Limb (tissue), 2 donors: ENCODE results near the gene NSD1.
"Not testable (repeated sequence)": the region's sequence is repeated elsewhere in the genome, so short reads cannot be mapped to it uniquely, and the experiment has no call there.

Experiments used
- DNase-seq, 2 donors: peaks; one replicate each; pipeline ENCODE4 v3.0.0-alpha.2; 2016; ENCODE audit errors: extremely low spot score in 2 of 2

Gene NSD1

DNA sequence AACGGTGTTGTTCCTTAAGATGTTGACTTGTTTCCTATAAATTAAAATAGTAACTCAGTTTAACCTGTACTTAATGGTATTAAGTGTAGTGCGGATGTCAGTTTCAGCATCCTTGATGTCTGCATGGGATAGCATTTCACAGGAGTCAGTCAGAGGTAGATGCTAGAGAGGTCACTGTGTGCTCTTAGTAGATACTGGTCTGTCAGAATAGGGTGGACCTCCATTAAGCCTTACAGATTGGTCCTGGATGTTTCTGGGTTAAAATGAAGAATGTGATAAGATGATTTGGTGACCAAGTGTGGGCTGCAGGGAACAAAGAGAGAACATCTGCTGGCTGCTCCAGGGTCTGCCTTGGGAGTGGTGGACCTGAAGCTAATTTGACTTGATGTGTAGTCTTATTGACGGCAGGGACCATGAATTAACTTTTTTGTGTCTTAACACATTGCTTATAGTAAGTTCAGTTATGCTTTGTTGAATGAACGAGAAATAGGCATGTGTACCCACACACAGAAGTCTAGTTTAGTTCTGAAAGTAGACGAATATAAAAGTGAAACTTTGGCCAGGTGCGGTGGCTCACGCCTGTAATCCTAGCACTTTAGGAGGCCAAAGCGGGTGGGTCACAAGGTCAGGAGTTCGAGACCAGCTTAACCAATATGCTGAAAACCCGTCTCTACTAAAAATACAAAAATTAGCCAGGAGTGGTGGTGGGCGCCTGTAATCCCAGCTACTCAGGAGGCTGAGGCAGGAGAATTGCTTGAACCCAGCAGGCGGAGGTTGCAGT is 157.4 kb downstream of the NSD1 start:
- no peak for DNase-seq

GRCh38 chr5:177291735-177292134 is 158.2 kb downstream of the NSD1 start:
- no peak for DNase-seq

- DNase-seq, result no peak
These were observed 160.4 kb downstream of the NSD1 start for GRCh38 chr5:177293819-177294581.

DNA sequence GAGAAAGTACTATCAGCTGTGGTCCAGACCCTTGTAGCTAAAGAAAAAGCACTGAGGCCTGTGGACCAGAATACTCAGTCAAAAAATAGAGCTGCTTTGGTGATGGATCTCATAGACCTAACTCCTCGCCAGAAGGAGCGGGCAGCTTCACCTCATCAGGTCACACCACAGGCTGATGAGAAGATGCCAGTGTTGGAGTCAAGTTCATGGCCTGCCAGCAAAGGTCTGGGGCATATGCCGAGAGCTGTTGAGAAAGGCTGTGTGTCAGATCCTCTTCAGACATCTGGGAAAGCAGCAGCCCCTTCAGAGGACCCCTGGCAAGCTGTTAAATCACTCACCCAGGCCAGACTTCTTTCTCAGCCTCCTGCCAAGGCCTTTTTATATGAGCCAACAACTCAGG is 161.1 kb downstream of the NSD1 start:
- DNase-seq, result no peak

DNA sequence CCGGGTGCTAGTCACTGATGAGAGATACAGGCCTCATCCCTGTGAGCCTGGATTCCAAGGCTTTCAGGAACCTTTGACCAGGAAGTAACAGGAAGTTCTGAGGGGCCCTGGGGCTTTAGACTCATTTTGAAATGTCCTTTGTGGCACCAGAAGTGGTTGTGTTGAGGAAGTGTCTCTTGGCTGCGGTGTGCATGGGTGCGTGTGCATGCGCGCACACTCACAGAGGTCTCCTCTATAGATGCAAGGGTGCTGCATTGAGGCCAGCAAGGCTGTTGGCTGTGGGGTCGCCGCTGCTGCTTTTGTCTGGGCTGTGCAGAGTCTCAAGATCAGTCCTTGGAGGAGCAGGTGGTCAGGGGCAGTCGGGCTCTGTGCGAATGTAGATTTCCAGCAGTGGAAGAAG is 162.4 kb downstream of the NSD1 start:
- DNase-seq, result no peak

GRCh38 chr5:177296581-177296980 is 163.0 kb downstream of the NSD1 start:
- DNase-seq, result no peak

- no peak for DNase-seq
These were observed 164.3 kb downstream of the NSD1 start for GRCh38 chr5:177297922-177298321.

- no peak for DNase-seq
These were observed 166.1 kb downstream of the NSD1 start for GRCh38 chr5:177299697-177300096.

GRCh38 chr5:177300236-177300880 is 166.8 kb downstream of the NSD1 start:
- DNase-seq, result peak in 1 of 2 donors; percentile 27

GRCh38 chr5:177300951-177301350 is 167.4 kb downstream of the NSD1 start:
- DNase-seq, result no peak

- DNase-seq, result no peak
These were observed 168.1 kb downstream of the NSD1 start for GRCh38 chr5:177301503-177302165.

DNA sequence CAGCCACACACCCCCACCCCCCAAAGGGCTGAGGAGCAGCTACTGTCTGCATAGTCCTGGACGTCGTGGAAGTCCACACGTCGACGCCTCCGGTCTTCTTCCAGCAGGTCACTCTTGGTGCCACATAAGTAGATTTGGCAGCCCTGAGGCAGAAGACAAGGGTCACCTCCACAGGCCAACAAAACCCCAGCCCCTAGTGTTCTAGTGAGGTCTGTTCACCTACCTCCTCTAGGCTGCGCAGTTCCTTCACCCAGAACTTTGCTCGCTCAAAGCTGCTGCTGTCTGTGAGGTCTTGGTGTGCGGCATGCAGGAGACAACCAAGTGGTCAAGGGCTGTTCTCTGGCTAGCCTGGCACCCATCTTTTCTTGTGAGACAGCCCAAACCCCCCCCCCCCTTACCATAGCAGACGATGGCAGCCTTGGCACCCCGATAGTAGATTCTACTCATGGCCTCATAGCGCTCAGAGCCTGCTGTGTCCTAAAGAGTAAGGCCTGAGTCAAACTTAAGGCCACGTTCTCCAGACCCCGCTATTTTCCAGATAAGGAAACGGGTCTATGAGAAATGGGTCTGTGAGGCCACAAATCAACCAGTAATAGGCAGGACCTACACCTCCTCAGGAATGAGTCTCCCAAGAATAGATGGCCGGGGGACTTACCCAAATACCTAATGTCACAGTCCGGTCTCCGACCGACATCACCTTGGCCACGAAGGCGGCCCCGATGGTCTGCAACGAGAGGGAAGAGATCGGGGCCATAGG is 169.0 kb downstream of the NSD1 start:
- no peak for DNase-seq

- DNase-seq, result peak; percentile 87 to 93
These were observed 169.8 kb downstream of the NSD1 start, which contains the start of the genes PRELID1 and RAB24 for GRCh38 chr5:177303121-177303924. PRELID1 (plus strand) TSS chr5:177303799; CDS start chr5:177303986, 187 bp downstream. RAB24 (minus strand) TSS chr5:177303719; CDS start chr5:177303288, 431 bp downstream.

DNA sequence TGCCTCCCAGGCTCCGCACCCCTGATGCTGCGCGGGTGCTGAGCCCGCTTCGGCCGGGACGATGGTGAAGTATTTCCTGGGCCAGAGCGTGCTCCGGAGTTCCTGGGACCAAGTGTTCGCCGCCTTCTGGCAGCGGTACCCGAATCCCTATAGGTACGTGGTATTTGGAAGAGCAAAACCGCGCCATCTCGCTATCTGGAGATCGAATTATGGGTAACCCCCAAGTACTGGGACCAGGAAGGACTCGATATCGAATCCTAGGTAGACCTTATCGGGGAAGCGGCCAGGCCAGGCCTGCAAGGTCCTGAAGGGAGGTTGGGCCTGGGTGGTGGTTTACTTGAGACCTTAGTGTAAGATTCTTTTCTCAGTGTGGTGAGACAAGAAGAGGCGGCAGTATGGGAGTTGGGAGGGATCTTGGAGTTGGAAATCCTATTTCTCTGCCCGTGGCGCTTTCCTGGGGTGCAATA is 170.4 kb downstream of the NSD1 start:
- DNase-seq, result no peak

DNA sequence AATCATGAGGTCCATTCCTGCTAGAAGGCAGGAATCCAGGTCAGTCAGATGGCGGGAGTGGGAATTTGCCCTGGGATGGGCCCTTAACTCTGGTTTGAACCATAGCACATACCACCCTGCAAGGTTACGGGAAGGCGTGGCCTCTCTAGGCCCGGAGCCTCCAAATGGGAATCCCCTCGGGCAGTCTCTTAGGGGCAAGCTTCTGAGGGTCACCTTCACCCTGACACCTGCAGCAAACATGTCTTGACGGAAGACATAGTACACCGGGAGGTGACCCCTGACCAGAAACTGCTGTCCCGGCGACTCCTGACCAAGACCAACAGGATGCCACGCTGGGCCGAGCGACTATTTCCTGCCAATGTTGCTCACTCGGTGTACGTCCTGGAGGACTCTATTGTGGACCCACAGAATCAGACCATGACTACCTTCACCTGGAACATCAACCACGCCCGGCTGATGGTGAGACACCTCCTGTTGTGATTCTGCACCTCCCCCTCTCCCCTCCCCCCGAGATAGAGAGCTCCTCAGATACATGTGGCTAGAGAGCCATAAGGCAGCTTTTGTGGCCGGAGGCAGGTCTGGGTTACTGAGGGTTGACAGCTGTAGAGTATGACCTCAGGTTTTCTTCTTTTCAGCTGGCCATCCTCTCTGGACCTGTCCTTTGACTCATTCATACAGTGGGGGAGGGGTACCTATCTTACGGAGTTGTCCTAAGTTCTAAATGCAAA is 171.0 kb downstream of the NSD1 start:
- DNase-seq, result no peak

- not testable (repeated sequence) for DNase-seq
These were observed 172.6 kb downstream of the NSD1 start for GRCh38 chr5:177306103-177306640.

GRCh38 chr5:177306674-177307543 is 173.3 kb downstream of the NSD1 start:
- DNase-seq, result no peak
